CD4-positive, alpha-beta T cell treated with Interleukin-1 beta for 1 hour (primary cell): ENCODE results near the gene PIMREG.

ENCODE experiments used
- DNase-seq, 2 donors: peaks; one replicate each; pipeline ENCODE4 v3.0.0-alpha.2; 2020 to 2022

PIMREG gene

DNA sequence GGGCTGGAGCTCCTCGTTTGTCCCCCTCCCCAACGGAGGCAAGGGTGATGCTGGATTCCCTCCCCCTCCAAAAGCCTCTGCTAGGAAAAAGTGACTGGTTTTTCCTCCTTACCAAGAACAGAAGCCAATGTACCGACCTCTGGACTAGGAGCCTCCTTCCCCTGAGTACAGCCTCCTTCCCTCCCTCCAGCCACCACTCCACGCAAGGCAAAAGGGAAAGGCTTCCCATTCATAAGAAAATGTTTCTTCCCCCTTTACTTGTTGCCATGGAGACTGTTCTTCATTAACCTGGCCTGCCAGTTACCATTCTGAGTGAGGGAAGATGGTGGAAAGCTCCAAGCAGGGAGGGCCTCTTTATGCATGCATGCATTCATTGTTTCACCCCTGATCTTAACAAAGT lies 4.3 kb upstream of the PIMREG start:
- no peak for DNase-seq

DNA sequence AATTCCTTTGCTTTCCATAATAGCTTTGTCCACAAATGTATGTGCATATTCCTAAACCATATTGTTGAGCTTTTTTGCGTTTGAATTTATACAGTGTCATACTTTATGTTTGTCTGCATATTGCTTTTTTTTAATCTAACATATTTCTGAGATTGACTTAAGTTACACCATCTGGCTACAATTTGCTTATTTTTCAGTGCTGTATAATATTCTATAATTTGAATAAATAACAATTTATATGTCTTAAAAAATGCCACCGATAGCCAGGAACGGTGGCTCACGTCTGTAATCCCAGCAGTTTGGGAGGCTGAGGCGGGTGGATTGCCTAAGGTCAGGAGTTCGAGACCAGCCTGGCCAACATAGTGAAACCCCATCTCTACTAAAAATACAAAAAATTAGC lies 1.5 kb upstream of the PIMREG start:
- DNase-seq = no peak

DNA sequence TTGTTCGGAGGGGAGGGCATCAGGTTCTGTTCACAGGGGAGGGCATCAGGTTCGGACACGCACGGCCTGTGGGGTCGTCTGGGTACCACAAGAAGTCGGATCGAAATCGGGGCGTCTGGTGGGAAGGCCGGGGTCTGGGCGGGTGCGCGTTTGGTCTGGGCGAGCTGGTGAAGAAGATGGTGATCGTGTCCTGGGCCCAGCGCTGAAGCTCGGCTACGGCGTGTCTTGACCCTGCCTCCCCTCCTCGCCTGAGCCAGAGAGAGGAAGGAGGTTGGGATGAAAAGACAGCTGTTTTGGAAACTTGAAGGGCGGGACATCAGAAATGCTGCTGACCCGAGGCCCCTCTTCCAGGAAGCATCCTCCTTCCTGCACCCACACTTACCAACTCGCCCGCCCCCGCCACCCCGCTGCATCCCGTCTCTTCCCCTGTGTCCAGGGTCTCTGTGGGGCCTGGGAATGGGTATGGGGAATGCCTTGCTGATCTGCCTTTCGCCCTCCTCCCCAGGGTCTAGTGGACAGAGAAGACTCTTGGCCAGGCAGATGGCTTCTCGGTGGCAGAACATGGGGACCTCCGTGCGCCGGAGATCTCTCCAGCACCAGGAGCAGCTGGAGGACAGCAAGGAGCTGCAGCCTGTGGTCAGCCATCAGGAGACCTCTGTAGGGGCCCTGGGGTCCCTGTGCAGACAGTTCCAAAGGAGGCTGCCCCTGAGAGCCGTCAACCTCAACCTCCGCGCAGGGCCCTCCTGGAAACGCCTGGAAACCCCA lies 498 bp downstream of the PIMREG start:
- no peak for DNase-seq

DNA sequence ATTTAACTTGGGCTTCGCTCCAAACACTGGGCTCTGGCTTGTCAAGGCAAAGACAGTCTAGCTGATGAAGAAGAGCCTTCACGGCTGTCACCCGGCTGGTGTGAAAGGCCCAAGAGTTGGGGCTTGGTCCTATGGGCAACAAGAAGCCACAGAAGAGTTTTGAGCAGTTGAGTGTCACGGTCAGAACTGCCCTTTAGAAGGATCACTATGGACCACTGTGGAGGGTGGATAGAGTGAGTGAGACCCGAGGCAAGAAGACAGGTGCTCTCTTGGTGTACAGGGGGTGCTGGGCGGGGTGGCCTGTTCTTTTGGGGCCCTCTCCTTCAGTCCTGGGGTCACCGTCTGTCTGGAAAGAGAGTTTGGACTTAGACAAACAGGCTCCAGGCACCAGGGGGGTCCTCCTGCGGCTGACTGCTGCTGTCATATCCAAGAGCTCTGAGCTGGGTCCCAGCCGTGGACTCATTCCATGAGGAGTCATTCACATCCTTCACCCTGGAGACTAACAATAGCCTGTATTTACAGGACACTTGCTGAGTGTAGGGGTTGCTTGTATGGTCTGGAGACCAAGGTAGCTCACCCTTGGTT lies 2.4 kb downstream of the PIMREG start:
- DNase-seq = no peak

DNA sequence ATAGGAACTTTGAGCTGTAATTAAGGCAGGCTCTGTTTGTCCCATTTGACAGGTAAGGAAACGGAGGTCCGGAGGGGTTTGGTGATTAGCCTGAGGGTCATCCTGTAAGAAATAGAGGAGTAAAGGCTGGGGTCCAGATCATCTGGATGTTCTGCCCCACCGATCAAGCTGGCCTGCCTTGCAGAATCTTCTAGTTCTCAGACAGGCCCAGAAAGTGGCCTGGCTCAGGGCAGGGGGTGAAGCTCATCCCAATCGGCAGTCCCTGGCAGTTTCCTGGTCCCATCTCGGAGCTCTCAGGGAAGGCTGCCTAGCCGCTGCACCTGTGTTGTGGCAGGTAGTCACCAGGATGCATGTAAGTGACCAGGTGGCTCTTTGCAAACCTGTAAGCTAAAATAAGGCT lies 4.2 kb downstream of the PIMREG start:
- DNase-seq = no peak

DNA sequence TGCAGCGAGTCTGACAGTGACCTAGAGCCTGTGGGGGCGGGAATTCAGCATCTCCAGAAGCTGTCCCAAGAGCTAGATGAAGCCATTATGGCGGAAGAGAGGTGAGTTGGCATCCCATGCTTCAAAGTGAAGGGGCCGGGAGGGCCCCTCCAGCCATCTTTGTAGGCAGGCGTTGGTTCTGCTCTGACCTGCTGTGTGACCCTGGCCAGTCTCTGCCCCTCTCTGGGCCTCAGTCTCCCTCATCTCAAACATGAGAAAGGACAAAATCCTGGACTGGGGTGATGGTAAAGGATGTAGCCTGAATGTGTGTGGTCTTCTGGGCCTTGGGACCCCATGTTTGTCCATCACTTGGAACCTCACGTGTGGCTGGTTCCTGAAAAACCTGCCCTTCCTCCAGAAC lies 5.1 kb downstream of the PIMREG start:
- DNase-seq = no peak

DNA sequence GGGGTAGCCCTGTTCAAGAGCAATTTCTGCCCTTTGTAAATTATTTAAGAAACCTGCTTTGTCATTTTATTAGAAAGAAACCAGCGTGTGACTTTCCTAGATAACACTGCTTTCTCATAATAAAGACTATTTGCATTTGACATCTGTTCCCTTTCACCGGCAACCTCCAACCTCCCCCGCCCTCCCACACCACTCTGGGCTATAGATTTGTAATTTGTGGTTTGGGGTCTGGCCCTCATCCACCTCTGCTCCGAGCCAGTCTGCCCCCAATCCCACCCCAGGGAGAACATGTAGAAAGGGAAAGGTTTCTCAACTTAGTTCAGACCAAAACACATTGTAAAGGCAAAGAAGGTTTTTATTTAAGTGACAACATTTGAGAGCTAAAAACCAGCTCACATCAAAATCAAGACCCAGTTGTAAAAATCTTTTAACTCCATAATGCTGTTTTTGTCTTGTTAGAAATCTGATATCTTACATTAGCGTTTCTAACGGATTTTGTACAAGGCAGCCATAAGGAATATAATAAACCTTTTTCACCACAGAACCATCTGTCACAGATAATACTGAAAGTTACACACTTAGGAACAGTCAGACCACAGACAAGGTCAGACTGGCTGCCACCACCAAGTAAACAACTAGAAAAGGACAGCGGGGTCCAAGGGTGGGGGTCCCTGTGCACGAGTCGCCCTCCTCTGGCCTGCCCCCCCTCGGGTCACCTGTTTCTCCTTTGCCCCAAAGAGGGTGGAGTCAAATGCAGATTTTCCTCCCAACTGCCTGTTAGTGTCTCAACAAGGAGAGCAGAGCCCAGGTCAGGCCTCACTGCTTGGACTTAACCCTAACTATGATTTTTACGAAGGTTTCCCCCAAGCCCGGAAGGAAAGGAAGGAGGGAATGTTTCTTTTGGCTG lies 6.9 kb downstream of the PIMREG start:
- no peak for DNase-seq

DNA sequence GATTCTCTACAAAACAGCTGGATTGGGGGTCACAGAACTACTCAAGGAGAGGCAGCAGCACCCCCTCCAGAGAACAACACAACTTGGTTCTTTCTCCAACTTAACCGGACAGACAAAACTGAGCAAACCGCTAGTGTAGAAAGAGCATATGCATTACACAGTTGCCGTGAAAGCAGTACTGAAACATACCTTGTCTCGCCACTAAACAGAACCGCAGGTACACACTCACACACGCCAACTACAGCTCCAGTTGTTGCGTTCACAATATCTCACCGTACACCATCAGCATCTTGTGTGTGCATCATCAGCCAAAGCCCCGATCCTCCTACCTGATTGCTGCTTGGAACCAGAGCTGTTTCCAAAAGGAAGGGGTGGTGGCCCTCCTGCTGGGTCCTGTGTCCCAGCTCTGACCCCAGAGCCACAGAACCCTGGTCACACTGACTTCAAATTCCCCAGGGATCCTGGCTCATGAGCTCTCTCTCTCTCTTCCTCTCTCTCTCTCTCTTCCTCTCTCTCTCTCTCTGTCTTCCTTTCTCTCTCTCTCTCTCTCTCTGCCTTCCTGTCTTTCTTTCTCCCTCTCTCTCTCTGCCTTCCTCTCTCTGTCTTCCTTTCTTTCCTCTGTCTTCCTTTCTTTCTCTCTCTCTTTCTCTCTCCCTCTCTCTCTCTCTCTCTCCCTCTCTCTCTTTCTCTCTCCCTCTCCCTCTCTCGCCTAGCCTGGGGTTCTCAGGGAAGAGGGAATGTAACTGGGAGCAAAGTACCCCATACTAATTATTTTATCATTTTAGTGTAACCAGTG lies 8.4 kb downstream of the PIMREG start:
- DNase-seq = no peak

DNA sequence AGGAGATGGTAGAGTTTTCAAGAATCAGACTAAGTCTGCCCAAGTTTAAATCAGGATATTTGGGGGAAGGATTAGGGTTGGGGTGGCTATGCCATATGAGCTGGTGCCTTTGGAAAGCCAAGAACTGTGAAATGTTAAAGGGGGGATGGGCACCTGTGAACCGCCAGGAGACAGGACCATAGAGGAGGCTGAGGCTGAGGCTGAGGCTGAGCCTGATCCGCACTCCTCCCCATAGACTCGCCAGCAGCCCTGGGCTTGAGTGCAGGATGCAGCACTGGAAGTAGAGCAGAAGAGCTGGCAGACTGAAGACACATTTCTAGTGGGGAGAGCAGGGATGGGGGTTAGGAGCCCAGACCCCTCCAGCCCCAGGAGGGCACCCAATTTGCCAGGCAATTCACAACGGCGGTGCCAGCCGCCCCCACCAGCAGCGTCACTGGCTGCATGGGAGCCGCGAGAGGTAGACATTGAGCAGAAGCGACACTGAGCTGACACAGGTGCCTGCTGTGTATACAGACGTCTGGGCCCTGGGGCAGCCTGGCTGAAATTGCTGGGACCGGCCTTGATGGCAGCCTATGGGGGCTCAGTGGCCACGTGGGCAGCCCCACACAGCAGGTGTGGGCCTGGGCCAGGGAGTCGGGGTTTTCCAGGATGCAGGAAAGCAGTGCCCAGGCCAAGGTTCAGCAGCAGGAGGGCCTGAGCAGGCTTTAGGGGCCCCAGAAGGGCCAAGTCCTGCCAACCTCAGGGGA lies 9.2 kb downstream of the PIMREG start:
- DNase-seq = no peak

DNA sequence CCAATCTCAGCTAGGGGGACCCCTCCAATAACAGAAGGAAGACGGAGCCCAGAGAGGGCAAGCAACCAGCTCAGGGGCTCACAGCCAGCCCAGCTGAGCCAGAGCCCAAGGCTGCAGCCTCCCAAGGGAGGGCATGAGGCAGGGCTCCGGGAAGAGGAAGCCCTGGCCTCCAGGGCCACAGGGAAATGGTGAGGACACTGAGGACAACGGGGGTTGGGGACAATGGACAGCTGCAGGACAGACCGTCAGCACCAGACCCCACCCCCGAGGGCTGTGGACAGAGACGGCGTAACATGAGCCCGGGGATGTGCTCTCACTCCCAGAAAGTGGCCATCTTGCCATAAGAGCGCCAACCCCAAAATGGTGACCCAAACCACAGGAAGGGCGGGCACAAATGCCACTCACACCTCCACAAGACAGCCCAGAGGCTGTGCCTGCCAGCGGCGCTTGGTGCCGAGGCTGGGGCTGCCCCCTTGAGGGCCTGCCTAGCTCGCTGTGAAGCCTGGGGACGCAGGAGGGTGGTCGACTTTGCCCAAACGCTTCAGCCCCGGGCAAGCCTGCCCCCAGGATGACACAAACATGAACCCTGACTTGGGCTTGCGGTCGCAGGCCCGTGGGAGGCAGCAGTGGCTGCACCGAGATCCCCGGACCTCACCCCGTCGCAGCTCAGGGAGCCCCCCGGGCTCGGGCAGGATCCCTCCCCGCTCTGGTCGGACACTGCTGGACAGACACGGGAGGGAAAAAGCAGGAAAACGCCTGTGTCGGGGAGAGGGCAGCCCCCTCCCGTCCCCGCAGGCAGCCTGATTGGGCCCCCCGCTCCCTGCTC lies 10.5 kb downstream of the PIMREG start:
- DNase-seq = no peak

DNA sequence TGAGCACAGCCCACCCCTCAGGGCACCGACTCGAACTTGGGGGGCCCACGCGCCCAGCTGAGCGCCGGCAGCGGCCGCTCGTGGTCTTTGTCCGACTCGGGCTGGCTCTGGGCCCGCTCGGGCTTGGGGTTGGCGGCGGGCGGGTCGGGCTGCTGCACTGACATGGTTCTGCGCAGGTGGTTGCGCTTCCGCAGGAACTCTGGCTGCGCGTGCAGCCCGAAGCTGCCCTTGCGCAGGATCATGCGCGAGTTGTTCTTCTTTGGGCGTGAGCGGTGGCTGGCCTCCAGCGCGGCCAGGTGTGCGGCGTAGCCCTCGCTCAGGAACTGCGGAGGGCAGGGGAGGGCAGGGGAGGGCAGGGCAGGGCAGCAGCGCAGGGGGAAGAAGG lies 11.1 kb downstream of the PIMREG start:
- DNase-seq = peak; percentile 58 to 69

DNA sequence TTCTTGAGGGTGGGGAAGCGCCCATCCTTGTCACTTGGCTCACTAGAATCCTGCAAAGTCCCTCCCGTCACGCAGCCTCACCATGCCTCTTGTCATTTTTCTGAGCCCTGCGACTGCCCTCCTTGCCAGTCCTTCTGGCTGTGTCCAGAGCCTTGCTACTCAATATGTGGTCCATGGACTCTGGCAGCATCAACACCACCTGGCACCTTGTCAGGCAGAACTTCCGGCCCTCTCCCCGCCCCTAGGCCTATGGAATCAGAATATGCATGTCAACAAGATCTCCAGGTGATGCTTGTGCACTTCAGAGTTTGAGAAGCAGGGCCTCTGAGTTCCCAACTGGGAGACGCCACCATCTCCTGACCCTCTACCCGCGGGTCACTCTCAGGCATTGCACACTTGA lies 12.1 kb downstream of the PIMREG start:
- no peak for DNase-seq

DNA sequence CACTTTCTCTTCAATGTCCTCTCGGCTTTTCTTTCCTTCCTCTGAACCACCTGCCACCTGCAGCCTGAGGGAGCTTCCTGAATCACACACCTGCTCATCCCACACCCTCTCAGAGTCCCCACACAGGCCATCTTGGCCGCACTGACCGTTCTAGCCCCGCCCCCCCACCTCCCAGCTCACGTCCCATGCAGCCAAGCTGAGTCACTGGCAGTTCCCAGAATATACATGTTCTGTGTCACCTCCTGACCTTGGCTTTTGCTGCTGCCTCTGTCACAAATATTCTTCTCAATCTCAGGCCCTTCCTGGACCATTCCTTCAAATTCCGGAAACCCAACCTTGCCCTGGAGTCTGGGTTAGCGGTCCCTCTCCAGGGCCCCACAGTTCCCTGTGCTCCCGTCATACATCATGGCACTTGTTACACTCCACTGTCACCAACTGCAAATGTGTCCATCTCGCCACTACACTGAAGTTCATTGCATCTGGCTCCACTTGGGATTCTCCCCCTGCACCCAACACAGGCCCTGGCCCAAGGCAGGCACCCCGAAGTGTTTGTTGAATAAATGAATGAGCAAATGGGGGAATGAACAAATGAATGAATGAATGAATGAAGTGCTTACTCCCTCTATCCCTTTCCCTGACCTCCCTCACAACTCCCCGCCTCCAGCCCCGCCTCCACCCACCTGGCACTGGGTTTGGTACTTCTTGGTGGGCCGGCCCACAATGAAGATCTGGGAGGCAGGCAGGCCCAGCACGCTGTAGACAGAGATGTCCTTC lies 12.8 kb downstream of the PIMREG start:
- DNase-seq = no peak

DNA sequence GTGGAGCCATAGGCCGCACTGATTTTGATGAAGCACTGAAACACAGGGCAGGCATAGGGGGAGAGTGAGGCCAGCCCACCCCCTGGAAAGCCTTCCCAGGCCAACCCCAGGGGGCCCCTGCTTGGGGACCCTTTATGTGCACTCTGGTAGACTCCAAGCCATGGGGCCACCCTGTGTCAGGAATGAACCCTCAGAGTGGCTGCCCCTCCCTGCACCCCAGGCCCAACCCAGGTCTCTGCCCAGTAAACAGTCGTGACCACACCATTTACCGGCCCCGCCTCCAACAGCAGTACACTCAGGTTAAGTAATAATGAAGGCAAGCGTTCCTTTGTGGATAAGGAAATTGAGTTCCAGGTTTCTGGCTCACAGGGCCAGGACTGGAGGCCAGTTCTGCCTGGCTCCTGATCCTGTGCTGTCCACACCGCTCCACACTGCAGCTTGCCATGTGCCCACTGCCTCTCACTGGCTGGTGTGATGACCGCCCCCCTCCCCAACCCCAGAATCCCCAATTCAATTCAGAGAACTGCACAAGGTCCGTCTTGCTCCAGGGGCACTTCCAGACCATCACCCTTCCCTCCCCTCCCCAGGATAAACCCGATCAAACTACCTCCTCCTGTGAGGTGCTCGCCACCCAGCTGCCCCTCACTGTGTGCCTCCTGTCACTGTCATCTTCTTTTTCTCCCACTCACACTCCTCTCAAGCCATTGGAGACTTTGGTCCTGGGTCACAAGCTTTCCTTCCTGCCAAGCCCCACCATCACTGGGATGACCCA lies 13.6 kb downstream of the PIMREG start:
- no peak for DNase-seq

DNA sequence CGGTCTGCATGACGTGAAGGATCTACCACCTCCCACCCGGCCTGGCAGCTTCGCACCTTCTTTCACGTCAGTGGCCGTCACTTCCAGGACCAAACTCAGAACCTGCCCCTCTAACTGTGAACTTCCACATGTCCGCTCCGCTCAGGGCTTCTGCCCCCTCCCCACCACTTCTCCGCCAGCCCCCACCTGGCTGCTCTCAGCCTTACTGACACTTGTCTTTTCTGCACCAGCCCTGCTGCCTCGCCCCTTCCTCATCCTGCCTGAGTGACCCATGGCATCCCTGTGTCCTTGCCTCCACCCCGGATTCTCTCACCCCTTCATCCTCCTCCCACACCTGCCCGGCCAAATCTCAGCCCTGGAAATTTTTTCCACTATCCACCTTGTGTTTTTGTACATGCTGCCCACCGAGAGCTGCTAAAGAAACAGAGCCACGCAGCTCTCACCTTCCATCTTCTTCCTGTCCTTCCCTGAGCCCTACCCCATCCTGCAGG lies 14.2 kb downstream of the PIMREG start:
- no peak for DNase-seq

DNA sequence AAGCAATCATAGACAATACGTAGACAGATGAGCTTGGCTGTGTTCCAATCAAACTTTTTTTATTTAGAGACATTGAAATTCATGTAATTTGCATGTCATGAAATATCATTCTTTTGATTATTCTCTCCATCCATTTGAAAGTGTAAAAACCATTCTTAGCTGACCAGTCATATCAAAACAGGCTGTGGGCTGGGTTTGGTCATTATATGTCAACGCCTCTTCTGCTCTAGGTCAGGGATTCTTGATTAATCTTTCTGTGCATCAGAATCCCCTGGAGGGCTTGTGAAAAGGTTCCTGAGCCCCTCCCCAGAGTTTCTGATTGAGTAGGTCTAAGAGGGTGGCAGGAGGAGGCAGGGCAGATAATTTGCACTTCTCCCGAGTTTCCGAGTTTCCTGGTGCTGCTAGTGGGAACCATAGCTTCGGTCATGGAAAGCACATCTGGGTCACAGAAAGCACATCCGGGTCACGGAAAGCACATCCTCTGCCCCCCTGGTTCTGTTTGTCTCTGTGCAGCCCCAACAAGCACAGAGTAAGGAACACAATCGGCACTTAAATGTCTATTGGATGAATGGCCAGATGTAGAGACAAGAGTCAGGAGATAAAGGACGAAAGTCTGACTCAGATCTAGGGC lies 16.4 kb downstream of the PIMREG start:
- no peak for DNase-seq

DNA sequence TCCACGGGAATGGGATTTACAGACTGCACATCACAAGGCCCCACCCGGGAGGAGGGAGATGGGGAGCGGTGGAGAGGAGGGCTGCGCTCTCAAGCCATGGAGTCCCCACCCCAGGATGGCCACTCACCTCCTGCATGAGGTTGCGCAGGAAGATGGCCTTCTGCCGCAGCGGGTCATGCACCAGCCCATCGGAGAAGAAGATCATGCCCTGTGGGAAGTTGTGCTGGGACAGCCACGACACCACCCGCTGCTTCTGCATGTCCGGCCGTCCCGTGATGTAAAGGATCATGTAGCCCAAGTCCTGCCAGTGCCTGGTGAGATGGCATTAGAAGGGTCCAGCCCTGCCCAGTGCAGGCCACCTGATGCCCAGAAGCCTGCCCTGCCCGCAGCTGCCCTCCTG lies 17.0 kb downstream of the PIMREG start:
- DNase-seq = no peak

DNA sequence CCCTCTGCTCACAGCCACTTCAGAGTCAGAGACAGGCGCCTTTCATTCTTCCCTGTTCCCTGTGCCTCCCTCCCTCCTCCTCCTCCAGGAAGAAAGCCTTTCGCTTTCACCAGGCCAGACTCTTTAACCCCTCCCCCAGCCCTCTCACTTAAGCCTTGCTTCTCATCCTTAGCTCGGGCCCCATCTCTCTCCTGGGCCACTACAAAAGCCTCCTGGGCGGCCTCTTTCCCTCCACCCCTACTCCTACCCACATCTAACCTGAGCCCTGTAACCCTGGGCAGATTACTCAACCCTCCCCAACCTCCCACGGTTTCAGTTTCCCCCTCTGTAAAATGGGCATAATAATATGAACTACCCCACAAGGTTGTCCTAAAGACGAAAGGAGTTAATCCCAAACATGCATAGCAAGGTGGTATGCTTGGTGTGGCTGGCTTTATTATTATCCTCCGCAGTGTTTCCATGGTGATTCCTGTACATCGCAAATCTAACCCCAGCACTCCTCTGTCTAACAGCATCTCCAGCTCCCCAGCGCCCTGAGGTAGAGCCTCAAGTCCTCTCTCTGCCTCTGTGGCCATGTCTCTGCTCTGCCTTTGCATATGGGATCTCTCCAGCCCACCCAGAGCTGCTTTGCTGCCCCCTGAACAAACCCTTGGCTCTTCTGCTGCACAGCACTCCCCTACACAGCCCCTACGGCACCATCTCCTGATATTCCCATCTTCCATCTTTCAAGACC lies 17.7 kb downstream of the PIMREG start:
- no peak for DNase-seq
